GM19239 (cell line): ENCODE data around the gene STAT6.

Source experiments
- DNase-seq: peaks from one replicate; pipeline ENCODE4 v3.0.0; 2011; ENCODE audit warnings: low spot score; ENCODE audit not compliant: insufficient read length
- FAIRE-seq: peaks from 2 replicates; lab custom pipeline; 2011; peaks lifted over from hg19 to GRCh38; lab: Jason Lieb, UNC

The STAT6 gene

GRCh38 chr12:57146092-57146491 is 34.9 kb upstream of the STAT6 start:
- DNase-seq, result no peak
- FAIRE-seq, result no peak

- DNase-seq (no peak), FAIRE-seq (no peak)
These were observed 34.4 kb upstream of the STAT6 start for GRCh38 chr12:57145460-57146059.

GRCh38 chr12:57143454-57143853 is 32.3 kb upstream of the STAT6 start:
- FAIRE-seq, result no peak
- DNase-seq, result no peak

GRCh38 chr12:57142727-57143126 is 31.6 kb upstream of the STAT6 start:
- DNase-seq (no peak), FAIRE-seq (no peak)

DNA sequence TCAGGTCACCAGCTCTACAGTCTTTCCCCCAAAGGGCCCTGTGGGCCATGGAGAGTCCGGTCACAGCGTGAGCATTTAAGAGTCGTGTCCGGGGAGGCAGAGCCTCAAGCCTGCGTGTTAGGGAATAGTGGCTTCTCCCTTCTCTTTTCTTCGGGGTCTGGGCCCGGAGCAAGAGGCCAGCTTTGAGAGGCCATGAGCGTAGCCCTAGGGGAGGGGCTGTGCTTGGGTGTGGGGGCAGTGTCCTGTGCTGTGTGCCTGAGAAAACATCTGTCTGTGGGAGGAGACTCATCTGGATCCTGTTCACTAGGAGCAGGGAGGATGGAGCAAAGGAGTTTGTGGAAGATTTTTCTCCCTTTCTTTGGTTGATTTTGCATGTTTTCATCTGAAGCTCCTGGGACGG is 31.0 kb upstream of the STAT6 start:
- FAIRE-seq, result no peak

DNA sequence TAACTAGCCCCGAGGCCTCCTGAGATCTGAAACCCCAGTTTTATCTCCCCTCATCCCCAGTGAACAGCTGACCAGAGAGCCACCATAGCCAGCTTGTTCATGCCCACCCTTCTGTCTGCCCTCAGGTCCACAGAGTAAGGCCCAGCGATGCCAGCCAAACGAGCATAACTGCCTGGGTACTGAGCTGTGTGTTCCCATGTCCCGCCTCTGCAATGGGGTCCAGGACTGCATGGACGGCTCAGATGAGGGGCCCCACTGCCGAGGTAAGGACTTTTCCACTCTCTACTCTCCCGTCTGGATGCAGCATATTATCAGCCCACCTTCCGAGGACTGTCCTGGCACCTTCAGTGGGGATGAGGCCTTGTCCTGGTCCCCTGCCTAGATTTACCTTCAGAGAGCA is 30.1 kb upstream of the STAT6 start:
- FAIRE-seq, result no peak
- no peak for DNase-seq

More for the DNA sequence above, 31.0 kb upstream of the STAT6 start:
- no peak for DNase-seq

DNA sequence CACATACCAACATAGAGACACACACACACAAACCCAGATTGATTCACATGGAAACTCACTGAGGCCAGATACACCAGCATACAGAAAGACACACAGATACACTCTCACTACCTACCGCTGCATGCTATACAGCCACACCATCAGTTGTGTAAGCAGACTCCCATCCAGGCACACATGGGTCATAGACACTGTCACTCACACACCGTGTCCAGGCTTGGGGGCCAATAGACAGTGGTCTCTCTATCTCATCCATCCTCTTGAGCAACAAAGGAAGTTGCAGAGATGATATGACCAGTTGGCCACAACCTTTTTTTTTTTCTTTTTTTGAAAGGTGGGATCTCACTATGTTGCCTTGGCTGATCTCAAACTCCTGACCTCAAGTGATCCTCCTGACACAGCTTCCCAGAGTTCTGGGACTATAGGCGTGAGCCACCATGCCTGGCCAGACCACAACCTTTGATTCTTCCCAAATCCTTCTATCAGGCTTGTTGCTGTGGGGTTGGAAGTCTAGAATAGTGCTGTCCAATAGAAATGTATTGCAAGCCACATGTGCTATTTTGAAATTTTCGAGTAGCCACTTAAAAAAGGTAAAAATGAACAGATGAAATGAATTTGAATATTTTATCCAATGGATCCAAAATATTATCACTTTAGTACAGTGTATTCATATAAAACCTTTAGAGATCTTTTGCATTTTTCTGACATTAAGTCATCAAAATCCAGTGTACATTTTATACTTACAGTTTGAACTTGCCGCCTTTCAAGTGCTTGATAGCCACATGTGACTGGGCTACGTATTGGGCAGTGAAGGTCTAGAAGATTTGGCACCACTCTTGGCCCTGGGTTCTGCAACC is 28.9 kb upstream of the STAT6 start:
- DNase-seq, result no peak
- no peak for FAIRE-seq

- no peak for DNase-seq
- FAIRE-seq, result no peak
These were observed 27.5 kb upstream of the STAT6 start for GRCh38 chr12:57138526-57139272.

- DNase-seq (no peak), FAIRE-seq (no peak)
These were observed 24.6 kb upstream of the STAT6 start for GRCh38 chr12:57135527-57136326.

DNA sequence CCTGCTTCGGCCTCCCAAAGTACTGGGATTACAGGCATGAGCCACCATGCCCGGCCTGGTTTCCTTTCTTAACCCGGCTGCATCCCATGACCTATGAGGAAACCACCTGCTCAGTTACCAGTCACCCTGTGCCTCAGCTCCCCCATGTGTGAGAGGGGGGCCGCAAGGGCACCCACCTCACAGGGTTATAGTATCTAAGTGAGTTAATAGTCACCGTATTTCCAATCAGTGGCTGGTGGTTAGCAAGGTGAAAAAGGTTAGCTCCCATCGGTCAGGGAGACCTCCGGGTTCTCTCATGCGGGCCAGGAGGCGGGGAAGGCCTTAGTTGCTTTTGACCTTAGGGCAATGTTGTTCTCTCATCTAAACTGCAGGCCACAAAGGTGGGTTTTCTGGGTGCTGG is 23.8 kb upstream of the STAT6 start:
- FAIRE-seq, result no peak
- DNase-seq, result no peak

- no peak for FAIRE-seq
- DNase-seq, result no peak
These were observed 22.8 kb upstream of the STAT6 start for GRCh38 chr12:57133916-57134315.

DNA sequence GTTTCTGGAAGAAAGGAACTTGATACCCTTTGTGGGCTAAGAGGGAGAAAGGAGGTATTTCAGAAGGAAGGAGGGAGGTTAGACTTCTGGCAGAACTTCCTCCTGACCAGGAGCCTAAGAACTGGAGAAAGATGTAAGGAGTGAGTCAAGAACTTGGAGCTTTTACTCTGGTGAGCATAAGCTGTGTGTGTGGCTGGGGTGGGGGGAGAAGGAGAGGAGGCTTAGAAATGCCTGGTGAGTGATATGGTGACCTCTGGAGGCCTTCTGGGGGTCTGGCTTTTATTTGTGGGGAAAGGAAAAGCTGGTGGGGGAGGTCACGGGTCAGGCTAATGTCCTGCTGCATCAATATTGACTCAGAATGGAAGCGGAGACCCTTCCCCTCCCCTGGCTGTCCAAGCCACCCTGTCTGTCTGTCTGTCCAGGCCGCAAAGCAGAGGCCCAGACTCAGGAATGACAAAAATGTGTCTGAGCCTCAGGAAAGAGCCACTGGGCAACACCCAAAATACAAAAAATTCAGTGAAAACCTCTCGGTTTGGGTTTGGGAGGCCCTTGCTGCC is 21.9 kb upstream of the STAT6 start:
- FAIRE-seq (no peak), DNase-seq (no peak)

GRCh38 chr12:57131896-57132744 is 21.0 kb upstream of the STAT6 start:
- no peak for FAIRE-seq
- no peak for DNase-seq

DNA sequence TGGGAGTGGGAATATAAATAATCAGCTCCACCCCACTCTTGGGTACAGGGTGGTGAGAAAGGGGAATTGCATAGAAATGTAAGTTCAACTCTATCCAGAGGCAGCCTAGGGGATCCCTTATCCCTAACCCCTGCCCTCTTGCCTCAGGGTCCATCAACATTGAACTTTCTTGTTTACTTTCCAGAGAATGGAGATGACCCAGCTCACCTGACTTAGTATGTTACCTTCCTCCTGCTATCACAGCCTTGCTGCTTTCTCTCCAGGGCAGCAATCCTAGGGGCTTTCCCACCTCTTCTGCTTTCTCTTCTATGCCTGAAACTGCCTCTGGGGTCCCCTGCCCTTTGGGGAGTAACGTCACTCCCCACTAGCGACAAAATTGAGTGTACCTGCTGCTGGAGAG is 19.8 kb upstream of the STAT6 start:
- no peak for DNase-seq
- FAIRE-seq, result no peak

- FAIRE-seq, result no peak
- DNase-seq, result no peak
These were observed 18.7 kb upstream of the STAT6 start for GRCh38 chr12:57129889-57130288.

- no peak for DNase-seq
- FAIRE-seq, result no peak
These were observed 18.2 kb upstream of the STAT6 start for GRCh38 chr12:57129321-57129842.

DNA sequence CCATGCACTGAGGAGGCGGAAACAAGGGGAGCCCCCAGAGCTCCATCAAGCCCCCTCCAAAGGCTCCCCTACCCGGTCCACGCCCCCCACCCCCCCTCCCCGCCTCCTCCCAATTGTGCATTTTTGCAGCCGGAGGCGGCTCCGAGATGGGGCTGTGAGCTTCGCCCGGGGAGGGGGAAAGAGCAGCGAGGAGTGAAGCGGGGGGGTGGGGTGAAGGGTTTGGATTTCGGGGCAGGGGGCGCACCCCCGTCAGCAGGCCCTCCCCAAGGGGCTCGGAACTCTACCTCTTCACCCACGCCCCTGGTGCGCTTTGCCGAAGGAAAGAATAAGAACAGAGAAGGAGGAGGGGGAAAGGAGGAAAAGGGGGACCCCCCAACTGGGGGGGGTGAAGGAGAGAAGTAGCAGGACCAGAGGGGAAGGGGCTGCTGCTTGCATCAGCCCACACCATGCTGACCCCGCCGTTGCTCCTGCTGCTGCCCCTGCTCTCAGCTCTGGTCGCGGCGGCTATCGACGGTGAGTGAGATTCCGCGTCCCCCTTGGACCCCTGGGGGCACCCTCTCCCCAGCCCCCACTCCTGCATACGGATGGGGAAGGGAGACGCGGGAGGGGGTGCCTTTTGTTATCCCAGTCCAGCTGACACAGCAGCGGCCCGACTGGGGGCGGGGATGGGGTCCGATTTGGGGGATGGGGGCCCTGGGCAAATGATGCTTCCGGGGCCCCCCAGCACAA is 17.5 kb upstream of the STAT6 start:
- DNase-seq, result no peak
- no peak for FAIRE-seq
